ENCODE measurements around the gene C10orf71.

GRCh38 chr10:49344840-49345239, 45.9 kb downstream of the C10orf71 start:
- TF ChIP-seq CTCF (IDR thresholded peaks at IDR 0.05) (no peak), POLR2AphosphoS5 (IDR thresholded peaks at IDR 0.05) (no peak)
